Eye (tissue), 1 donor: ENCODE data around the gene CRYBB3.
"Not testable (repeated sequence)": the region's sequence is repeated elsewhere in the genome, so short reads cannot be mapped to it uniquely, and the experiment has no call there.

Experiments
- DNase-seq: peaks from one replicate; pipeline ENCODE4 v3.0.0-alpha.2; 2015

Gene CRYBB3

DNA sequence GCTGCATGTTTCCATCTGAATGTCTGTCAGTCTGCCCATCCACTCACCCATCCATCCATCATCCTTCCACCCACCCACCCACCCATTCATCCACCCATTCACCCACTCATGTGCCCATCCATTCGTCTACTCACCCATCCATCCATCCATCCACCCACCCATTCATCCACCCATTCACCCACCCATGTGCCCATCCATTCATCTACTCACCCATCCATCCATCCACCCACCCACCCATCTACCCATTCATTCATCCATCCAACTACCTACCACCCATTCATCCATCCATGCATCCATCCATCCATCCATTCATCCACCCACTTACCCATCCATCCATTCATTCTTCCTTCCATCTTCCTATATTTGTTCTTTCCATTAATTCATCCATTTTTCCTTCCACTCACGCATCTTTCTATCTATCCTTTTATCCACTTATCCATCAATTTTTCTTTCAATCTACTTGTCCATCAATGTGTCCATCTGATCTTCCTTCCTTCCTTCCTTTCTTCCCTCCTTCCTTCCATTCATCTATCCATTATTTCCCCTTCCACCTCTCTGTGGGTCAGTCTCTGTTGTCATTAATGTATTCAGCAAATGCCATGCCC lies 8.0 kb downstream of the CRYBB3 start:
- no peak for DNase-seq

DNA sequence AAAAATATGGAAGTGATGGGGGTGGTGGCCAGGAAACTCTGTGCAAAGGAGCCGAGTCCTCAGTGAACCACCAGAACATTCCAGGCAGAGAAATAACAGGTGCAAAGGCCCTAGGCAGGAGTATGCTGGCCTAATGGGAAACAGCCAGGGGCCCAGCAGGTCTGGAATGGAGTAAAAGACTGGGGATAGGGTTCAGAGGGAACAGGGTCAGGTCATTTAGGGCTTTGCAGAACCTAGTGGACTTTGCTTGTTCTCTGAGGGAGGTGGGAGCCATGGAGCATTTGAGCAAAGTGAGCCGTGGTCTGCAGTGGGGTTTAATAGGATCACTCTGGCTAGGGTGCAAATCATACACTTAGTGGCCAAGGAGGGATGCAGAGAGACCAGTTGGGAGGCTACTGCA lies 8.7 kb downstream of the CRYBB3 start:
- DNase-seq = no peak

DNA sequence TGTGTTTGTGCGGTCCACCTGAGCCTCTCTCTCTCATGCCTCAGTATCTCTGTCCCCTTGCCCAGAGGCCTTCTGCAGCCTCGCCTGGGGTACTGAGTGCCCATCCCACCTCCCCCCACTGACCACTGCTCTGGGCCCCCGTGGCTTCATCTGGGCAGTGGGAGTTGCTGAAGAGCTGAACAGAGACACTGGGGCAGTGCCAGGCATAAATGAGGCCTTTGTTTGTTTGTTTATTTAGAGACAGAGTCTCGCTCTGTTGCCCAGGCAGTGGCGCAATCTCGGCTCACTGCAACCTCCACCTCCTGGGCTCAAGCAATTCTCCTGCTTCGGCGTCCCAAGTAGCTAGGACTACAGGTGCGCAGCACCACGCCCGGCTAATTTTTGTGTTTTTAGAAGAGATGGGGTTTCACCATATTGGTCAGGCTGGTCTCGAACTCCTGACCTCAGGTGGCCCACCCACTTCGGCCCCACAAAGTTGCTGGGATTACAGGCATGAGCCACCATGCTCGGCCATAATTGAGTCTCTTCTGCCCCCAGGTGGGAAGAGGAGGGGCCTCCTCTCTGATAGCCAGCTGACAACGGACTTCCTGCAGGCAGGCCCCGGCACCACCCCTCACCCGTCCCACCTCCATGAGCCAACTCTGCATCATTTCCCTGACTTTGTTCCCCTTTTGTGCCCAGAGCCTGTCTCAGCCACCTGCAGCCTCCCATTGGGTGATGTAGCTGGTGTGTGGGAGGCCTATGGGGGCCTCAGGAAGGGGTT lies 9.3 kb downstream of the CRYBB3 start:
- no peak for DNase-seq

DNA sequence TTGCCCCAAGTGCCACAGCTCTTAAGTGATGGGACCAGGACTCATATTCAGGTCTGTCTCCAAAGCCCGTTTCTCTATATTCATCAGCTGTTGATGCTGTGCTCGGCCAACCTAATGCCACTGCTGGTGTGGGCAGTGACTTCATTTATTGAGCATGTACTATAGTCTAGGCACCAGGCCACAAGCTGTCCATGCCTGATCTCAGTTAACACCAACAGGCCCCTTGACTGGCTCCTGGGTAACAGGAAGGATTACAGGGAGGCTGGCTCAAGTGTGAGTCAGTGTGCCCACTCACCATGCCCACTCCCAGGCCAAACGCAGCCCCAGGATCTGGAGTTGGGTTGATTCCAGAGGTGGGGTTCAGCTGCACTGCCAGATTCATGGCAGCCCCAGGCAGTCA lies 11.1 kb downstream of the CRYBB3 start:
- DNase-seq = no peak

DNA sequence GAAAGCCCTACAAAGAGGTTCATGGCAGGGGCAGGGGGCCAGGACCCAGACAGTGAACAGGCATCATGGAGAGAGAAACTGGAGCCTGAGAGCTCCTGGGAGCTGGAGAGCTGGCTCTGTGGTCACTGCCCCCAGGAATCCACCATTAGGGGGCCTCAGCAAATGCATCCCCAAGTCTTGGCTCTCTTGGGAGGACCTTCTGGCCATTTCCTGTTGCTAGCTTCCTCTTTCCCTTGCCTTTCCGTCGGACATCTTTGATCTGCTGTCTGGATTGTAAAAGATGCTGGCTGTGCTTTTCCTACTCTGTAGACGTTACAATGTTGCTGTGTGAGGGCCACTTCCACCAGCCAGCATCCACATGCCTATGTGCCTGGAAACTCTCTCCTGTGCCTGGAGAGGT lies 12.7 kb downstream of the CRYBB3 start:
- DNase-seq = no peak

DNA sequence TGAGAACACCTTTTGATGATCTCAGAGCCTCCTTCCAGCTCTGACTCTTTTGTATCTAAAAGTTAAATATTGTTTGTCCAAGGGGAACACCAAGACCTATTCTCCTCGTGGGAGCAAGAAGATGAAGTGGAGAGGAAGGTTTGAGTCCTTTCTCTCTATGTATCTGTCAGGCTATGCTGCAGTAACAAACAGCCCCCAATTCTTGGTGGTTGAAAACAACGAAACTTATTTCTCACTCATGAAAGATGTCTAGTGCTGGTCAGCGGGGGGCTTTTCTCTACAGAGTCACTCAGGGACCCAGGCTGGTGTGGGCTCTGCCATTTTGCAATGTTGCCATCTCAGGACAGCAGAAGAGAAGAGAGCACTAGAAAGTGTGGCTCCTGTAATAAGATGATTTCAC lies 13.6 kb downstream of the CRYBB3 start:
- no peak for DNase-seq

DNA sequence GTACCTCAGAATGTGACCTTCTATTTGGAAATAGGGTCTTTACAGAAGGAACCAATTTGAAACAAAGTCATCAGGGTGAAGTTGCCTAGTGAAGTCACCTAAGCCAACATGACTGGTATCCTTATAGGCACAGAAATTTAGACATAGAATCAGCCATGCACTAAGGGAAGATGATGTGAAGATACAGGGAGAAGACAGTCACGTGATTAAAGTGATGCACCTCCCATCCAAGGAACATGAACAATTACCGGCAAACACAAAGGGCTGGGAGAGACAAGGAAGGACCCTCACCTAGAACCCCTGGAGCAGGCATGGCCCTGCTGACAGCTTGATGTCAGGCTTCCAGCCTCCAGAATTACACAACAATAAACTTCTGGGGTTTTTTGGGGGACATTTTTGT lies 16.6 kb downstream of the CRYBB3 start:
- DNase-seq = no peak

DNA sequence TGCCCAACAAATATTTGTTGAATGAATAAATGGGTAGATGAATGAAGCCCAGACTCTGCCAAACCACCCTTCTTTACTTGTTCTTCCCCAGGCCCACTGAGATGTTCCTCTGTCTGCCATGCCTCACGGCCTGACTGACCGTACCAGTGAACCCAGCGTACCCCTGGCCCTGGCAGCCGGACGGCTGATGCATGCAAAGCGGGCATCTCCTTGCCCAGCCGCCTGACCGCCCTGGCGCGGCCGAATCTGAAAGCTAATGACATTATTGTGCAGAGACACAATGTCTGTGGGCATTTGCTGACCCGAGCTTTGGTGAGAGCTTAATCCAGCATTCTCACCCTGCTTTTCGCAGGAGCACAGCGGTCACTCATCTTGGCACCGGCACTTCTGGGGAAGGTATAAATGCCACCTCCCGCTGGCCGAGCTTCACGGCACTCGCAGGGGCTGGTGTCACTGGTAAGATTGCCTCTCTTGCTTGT lies 19.6 kb downstream of the CRYBB3 start, which contains the start of gene CRYBB2:
TSS of gene CRYBB2 (plus strand) at position 429 of the 479 bp plus-strand sequence. CDS start 1,791 bp downstream, outside the sequence.
- no peak for DNase-seq

DNA sequence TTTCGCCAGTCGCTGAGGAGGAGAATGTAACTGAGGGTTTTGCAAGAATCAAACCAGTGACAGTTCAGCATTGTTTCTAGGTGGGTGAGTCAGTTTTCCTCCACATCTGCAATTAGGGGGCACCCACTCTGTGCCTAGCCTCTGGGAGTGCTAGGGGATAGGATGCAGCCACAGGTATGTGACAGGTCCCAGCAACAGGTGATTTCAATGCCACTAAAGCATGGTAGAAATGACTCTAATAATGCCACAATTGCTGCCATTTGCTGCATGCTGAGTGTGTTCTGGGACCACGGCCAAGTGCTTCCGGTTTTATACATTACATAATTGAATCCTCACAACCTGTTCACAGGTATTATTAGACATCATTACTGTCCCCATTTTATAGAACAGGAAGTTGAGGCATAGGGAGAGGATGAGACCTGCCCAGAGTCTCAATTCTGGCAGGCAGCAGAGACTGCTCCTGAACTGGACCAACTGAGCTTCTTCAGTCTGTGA lies 20.3 kb downstream of the CRYBB3 start:
- no peak for DNase-seq

DNA sequence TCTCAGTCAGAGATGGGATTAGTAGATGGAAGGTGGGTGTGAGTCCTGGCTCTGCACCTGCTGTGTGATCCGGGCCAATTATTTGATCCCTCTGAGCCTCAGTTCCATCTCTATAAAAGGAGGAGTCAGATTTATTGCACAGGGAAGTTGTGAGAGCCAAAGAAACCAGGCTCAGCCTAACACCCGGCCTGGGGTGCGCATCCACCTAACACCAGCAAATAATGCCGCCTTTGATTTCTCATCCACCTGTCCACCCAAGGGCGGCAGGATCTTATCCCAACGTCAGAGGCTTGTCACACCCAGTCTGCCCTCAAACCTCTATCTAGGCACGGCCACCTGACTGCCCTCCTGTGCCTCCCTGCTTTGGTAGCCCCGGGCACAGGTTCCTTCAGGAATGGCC lies 22.1 kb downstream of the CRYBB3 start:
- no peak for DNase-seq

DNA sequence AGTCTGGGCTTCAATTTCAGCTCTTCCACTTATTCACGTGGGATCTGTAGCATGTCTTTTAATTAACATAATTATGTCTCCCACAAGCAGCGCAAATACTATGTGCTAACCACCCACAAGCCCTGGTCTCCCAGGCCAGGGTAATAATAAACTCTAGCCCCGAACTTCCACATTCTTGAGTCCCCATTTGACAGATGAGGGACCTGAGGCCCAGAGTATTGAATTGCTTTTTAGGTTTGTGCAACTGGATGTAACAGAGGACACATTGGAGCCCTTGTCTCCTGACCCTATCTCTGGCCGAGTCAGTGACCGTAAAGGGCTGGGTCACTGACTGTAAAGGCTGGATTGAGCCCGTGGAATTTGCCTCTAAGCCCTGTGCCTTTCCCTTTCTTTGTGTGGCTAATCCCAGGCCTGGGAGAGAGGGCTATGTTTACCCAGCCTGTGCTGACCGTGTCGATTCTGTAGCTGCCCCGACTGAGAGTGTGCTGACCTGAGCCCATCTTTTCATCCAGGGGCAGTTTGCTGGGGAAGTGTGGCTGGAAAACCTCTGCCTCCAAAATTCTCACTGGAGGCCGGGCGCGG lies 23.7 kb downstream of the CRYBB3 start:
- peak; percentile 5 for DNase-seq

DNA sequence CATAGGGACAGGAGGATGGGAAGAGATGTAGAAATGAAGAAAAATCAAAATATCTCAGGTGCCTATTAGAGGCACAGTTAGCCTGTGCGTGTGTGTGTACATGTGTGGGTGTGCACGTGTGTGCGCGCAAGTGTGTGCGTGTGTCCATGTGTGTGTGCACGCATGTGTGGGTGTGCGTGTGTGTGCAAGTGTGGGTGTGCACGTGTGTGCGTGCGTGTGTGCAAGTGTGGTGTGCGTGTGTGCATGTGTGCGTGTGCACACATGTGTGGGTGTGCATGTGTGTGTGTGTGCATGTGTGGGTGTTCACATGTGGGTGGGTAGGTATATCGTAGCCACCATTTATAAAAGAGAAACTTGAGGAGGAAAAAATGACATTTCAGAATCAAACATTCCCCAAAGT lies 29.2 kb downstream of the CRYBB3 start:
- DNase-seq = no peak

DNA sequence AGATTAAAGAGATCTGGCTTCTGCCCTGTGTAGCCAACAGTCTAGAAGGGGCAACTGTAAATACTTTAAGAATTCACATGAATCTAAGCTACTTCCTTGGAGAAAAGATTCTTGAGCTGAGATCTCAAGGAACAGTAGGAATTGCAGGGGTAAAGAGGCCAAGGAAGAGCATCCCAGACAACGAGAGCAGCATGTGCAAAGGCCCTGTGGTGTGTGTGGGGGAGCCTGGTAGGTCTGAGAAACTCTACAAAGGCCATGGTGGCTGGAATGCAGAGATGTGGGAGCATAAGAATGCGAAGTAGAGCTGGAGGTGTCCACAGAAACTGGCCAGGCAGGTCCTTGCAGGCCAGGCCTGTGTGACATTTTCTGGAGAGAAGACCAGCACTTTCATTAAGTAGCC lies 31.1 kb downstream of the CRYBB3 start:
- DNase-seq = not testable (repeated sequence)

DNA sequence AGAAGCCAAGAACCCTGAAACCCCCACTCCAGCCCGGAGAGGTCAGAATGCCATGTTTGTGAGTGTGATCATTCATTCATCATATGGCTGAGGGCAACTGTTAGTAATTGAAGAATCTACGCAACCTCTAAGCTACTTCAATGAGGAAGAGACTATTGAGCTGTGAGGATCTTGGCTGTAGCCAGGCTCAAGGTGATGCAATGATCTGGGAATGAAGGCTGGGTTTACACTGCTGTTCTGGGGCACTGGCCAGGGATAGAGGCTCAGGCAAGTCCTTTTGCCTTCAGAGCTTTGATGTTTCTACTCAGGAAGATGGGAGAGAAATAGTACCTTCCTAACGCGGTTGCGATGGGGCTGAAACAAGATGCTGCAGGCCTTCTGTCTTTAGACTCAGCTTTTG lies 32.6 kb downstream of the CRYBB3 start:
- DNase-seq = no peak

DNA sequence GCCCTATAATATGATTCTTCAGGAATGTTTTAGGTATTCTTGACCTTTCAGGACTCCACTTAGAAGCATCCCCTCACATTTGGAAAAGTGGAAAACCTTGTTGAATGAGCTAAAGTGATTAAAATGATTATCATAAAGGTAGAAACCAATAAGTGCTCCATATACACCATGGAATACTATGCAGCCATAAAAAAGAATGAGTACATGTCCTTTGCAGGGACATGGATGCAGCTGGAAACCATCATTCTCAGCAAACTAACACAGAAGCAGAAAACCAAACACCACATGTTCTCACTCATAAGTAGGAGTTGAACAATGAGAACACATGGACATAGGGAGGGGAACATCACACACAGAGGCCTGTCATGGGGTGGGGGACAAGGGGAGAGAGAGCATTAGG lies 34.0 kb downstream of the CRYBB3 start:
- not testable (repeated sequence) for DNase-seq

DNA sequence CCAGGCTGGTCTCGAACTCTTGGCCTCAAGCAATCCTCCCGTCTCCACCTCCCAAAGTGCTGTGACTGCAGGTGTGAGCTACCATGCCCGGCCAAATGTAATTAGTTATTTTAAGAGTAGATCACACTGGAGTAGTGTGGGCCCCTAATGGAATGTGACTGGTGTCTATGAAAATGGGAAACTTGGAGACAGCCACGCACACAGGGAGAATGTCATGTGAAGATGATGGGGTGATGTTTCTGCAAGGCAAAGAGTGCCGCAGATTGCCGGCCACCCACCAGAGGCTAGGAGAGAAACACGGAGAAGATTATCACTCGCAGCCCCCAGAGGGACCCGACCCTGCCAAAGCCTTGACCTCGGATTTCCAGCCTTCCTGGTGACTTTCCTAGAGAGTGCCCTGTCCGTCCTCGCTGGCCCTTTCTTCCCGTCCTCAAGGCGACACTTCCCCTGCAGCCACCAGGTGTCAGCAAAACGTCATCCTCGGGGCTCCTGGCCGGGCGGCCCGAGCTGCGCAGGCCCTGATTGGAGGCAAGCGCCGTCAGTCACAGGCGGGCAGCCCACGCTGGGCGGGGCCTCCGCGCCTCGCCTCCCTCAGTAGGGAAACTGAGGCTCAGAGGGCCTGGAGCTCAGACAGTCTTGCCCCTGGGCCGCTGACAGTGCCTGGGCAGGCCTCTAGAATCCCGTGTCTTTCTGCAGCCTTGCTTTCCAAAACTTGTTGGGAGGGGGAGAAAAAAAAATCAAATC lies 36.1 kb downstream of the CRYBB3 start:
- peak; percentile 94 for DNase-seq

DNA sequence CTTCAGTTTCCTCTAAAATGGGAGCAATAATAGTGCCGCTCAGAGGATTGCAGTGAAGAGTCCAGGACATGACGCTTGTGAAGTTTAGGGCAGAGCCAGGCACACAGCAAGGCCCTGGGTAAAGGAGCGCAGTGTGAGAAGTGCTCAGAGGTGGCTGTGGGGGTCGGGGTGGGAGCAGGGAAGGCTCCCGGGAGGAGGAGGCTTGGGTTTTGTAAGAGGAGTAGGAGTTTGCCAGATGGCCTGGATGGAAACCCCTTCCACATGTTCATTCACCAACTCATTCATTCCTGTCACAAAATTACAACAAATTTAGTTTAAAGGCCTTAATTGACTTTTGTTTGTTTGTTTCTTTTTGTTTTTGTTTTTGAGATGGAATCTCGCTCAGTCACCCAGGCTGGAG lies 36.8 kb downstream of the CRYBB3 start:
- no peak for DNase-seq

DNA sequence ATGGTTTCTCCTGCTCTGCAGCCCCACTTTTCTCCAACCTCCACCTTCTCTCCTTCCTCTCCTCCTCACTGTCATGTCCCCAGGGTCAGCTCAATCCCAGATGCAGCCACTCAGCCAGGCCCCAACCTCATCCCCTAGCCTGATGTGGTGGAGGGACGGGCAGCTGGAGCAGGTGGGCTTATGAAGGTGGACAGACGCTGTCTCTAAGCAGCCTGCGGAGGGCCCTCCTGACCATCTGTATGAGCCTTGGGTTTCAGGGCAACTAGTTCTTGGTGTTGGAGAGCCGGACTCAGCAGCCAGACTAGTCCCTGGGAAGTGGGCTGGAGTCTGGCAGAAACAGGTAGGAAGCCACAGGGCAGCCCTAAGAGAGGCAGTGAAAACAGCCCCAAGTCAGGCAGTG lies 37.8 kb downstream of the CRYBB3 start:
- DNase-seq = no peak

DNA sequence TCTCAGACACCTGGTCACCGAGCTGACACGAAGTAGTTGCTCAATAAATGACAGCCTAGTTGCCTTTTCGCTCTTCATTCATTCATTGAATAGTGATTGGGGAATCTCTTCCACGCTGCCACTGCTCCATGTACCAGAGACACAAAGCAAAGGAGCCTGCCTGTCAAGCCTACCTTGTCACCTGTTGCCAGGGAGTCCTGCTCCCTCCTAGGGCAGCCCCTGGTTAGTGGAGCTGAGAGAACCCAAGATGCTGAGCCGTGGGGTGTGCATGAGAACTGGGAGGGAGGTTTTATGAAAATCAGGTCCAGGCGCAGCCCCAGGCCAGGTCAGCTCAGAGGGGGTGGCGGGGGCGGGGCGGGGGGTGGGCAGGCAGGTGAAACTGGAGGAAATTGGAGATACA lies 38.4 kb downstream of the CRYBB3 start:
- not testable (repeated sequence) for DNase-seq

DNA sequence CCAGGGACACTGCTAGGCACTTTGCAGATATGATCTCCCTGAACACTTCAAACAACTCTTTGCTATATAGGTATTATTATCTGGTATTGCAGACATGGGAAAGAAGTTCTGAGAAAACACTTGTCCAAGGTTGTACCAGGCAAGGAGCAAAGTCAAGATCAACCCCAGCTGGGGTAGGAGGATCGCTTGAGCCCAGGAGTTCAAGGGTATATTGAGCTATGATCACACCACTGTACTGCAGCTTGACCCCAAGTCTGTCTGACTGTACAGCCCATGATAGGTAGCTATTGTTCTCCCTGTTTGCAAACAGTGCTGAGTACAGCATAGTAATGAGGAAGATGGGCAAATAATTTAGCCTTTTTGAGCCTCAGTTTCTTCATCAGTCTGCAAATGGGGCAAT lies 55.5 kb downstream of the CRYBB3 start:
- DNase-seq = not testable (repeated sequence)
